HG03439 (cell line): ENCODE data around the gene TESK2.
A peak's percentile ranks its signal among the peaks of the same experiment; 100 is the strongest.
"Not testable (repeated sequence)": the region's sequence is repeated elsewhere in the genome, so short reads cannot be mapped to it uniquely, and the experiment has no call there.

Experiments used
- ATAC-seq: cut with Tn5 transposase; IDR thresholded peaks from one replicate; pipeline ENCODE4 v1.9.1; 2021; ENCODE audit warnings: mild to moderate bottlenecking, moderate library complexity; ENCODE audit not compliant: unreplicated experiment

TESK2 gene

DNA sequence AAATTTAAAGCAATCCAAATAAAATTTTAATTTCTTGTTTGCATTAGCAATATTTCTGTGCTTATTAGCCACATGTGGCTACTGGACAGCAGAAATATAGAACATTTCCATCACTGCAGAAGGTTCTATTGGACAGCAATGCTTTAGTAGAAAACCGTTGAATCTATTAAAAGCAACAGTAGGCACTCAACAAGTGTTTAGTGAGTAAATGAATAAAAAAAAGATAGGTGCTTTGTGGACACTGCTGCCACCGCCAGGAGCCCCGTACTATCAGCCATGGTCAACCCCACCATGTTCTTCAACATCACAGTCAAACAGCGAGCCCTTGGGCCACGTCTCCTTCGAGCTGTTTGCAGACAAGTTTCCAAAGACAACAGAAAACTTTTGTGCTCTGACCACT is 76.2 kb downstream of the TESK2 start:
- no peak for ATAC-seq

- no peak for ATAC-seq
Measured at GRCh38 chr1:45412899-45413298, 78.1 kb downstream of the TESK2 start.

GRCh38 chr1:45411510-45411899 is 79.5 kb downstream of the TESK2 start:
- ATAC-seq: no peak

DNA sequence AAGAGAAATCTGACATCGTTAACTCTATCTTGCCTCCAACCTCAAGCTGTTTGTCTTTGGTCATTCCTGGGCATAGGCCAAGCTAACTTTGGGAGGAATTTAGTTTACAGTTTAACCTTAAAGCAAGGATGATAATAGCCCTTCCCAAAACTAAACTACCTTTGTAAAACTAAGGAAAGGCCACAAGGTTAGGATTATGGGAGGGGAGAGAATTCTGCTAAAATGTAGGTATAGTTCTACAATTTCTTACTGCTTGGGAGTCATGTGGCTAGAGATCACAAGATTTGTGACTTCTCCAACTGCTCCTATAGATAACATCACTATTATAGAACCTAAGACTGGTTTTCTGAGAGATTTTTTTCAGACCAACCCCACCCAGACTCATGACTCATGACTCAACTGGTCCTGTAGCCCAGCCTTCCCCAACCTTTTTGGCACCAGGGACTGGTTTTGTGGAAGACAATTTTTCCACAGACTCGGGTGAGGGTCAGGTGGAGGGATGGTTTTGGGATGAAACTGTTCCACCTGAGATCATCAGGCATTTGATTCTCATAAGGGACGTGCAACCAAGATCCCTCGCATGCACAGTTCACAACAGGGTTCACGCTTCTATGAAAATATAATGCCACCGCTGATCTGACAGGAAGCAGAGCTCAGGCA is 80.0 kb downstream of the TESK2 start:
- no peak for ATAC-seq

DNA sequence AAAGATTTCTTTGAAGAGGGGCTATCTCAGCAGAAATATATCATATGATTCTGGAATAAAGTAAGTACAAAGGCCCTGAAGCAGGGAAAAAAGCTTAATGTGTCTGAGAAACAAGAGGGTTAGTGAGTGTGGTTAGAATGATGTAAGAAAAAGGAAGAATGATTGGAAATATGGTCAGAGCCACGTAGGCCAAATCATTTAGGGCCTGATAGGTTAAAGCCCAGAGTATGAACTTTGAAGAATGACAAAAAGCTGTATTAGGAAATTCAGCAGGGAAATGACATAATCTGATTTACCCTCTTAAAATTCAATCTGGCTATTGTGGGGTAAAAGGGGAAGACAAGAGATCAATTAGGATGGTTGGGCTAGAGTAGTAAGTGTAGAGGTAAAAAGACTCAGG is 81.7 kb downstream of the TESK2 start:
- no peak for ATAC-seq

GRCh38 chr1:45407629-45408287 is 83.2 kb downstream of the TESK2 start:
- ATAC-seq: no peak

DNA sequence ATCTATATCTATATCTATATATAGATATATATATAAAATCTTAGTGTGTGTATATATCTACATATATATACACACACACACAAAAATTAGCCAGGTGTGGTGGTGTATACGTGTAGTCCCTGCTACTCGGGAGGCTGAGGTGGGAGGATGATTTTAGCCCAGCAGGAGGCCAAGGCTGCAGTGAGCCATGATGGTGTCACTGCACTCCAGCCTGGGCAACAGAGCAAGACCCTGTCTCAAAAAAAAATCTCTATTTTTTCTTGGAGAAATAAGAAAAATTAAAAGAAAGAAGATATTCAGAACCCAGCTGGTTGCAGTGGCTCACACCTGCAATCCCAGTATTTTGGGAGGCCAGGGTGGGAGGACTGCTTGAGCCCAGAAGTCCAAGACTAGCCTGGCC is 85.3 kb downstream of the TESK2 start:
- no peak for ATAC-seq

DNA sequence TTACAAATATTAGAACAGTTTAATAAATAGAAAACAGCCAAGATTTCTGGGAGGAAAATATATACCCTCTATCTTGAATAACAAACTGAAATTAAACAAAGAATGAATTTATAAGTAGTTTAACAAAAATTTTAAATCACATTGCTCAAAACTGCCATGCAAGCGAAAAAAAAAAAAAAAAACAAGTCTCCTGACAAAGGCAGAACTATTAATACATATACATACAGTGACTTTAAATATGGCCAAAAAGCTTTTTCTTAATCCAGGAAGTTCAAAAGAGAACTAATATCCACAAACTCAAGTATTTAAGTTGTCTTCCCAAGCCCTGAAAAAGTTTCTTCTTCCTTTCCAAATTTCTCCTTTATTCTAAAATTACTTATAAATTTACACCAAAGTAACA is 87.2 kb downstream of the TESK2 start:
- ATAC-seq: no peak

GRCh38 chr1:45403298-45403697 is 87.7 kb downstream of the TESK2 start:
- ATAC-seq: no peak

DNA sequence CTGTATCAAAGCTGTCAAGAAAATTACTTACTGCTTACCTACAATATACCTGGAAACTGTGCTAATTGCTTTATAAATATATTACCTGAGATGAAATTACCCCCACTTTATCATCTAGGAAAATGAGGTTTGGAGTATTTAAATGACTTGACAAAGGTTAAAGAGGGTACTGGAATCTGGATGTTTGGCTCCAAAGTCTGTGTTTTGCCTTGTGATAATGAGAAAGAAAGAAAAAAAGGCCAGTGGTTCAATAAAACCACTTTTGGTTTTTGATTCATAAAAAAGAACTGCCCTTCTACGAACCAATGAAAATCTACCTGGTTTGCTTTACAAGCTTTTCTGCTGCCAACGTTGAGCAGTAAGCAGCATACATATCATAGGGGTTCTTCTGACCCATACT is 89.4 kb downstream of the TESK2 start:
- no peak for ATAC-seq

DNA sequence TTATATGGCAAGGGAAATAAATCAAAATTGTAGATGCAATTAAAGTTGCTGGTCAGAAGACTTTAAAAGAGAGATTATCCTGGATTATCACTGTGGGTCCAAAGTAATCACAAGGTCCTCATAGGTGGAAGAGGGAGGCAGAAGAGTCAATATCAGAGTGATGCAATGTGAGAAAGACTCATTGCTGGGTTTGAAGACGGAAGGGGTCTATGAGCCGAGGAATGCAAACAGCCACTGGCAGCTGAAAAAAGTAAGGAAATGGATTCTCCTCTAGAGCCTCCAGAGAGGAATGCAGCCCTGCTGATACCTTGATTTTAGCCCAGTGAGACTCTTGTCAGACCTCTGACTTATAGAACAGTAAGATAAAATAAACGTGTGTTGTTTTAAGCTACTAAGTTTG is 90.9 kb downstream of the TESK2 start:
- no peak for ATAC-seq

DNA sequence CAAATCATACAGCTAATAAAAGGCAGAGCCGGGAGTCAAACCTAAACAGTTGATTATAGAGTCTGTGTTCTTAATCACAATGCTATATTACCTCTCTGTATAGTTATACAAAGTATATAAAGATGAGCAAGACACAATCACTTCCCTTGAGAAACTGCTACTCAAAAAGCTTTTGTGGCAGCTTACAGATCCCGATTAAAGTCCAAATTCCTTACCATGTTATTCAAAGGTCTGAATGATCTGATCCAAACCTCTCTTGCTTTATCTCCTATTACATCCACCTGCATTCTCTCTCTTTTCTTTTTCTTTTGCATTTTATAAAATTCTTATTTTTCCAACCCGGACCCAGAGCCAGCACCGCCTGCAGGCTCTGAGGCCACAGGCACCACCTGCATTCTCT is 93.7 kb downstream of the TESK2 start:
- no peak for ATAC-seq

DNA sequence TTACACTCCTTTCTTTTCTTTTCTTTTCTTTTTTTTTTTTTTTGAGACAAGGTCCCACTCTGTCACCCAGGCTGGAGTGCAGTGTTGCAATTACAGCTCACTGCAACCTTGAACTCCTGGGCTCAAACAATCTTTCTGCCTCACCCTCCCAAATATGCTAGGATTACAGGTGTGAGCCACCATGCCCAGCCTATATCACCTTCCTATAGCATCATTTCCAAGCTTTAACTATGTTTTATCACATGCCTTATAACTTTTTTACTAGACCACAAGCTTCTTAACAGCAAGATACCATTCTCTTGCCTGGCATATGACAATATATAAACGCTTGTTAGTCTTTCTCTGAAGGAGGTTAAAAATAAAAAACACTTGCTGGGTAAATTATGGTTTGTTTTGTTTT is 95.4 kb downstream of the TESK2 start:
- ATAC-seq: no peak

- no peak for ATAC-seq
Measured at GRCh38 chr1:45395051-45395450, 95.9 kb downstream of the TESK2 start.

DNA sequence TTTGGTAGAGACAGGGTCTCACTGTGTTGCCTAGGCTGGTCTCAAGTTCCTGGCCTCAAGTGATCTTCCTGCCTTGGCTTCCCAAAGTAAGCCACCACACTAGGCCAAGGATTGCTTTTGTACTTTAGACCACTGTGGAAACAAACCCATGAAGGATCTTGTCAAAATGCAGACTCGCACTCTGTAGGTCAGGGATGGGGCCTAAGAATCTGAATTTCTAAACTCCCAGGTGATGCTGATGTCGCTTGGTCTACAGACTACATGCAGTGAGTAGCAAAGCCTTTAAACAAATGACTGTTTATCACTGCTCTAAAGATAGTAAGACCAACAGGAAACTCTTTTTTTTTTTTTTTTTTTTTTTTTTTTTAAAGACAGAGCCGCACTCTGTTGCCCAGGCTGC is 96.6 kb downstream of the TESK2 start:
- peak; percentile 79 for ATAC-seq

GRCh38 chr1:45393718-45394302 is 97.2 kb downstream of the TESK2 start:
- ATAC-seq: peak; percentile 68

- ATAC-seq: no peak
Measured at GRCh38 chr1:45386219-45386618, 104.7 kb downstream of the TESK2 start.

DNA sequence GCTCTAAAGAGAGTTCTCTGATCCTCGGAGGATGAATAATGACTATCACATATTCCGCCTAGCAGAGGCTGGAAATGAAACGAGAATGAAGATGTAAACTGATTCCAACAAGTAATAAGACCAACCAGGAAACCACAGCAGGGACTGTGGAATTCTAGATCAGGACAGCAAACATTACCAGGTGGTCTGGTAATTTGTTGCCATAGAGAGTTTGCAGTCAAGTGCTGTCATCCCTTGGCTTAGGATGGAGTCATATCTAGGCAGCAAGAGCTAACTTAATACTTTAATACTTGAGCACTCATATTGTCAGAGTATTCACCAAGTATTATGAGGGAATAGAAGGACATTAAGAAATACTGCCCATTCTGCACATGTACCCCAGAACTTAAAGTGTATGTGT is 105.7 kb downstream of the TESK2 start:
- ATAC-seq: no peak

GRCh38 chr1:45384213-45384612 is 106.8 kb downstream of the TESK2 start:
- ATAC-seq: not testable (repeated sequence)

DNA sequence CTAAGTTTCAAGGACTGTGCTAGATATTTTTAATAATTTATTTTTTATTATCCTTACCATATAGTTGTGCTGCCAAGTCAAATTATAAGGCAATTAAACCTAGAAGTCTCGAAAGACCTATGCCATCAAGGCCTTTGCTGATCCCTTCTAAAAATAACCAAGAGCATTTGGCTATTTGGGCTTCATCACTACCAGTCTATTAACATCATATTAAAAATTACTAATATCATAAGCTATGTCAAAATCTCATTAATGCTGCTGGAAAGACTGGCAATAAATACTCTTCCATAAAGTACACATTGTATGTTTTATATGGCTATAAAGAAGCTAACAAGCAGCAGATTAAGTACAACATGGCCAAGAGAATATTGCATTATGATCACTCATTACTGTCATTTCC is 107.8 kb downstream of the TESK2 start:
- no peak for ATAC-seq

DNA sequence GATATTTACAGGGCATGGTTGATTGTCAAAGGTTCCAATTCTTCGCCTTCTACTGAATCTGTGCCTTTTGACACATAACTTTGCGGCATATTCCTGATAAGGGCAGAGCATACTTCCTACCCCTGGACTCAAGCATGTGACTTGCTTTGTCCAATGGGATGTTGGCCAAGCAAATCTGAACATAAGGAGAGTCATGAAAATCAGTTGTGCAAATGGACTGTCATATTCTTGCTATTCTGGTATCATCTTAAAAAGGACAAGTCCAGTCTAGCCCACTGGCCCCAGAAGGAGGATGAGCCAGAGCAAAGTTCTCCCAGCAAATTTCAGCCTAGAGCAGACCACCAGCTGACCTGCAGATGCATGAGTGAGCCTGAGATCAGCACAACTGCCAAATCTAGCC is 109.7 kb downstream of the TESK2 start:
- no peak for ATAC-seq

- no peak for ATAC-seq
Measured at GRCh38 chr1:45380730-45381129, 110.2 kb downstream of the TESK2 start.

GRCh38 chr1:45380125-45380524 is 110.8 kb downstream of the TESK2 start:
- ATAC-seq: no peak
